NCI-H1417 treated with DMSO at 0.1 percent for 48 hours (cell line): Measurements from ENCODE around the gene BMP8B.

Source experiments
- DNase-seq: peaks from one replicate; lab custom pipeline; 2025; lab: John Stamatoyannopoulos, UW

BMP8B gene

GRCh38 chr1:39722495-39722894 lies 66.2 kb downstream of the BMP8B start:
- no peak for DNase-seq

- DNase-seq = no peak
Observed at GRCh38 chr1:39721664-39722063, 67.0 kb downstream of the BMP8B start.

GRCh38 chr1:39720094-39720999 lies 68.3 kb downstream of the BMP8B start:
- DNase-seq = peak; percentile 68

GRCh38 chr1:39717809-39718208 lies 70.9 kb downstream of the BMP8B start:
- DNase-seq = no peak

- no peak for DNase-seq
Observed at GRCh38 chr1:39713557-39713956, 75.1 kb downstream of the BMP8B start.

GRCh38 chr1:39711966-39712340 lies 76.7 kb downstream of the BMP8B start:
- DNase-seq = no peak

GRCh38 chr1:39711104-39711965 lies 77.3 kb downstream of the BMP8B start:
- no peak for DNase-seq

- no peak for DNase-seq
Observed at GRCh38 chr1:39707506-39707905, 81.2 kb downstream of the BMP8B start.
